ENCODE results near the gene PJA2. TPM values are rescaled to one million over a fixed set of nuclear protein-coding genes. Genes with fewer than 3 reads are reported as not detected.

PJA2 gene
- total and polyA plus RNA-seq, 2 experiments from 2014 or later: 65.4 to 147 TPM

DNA sequence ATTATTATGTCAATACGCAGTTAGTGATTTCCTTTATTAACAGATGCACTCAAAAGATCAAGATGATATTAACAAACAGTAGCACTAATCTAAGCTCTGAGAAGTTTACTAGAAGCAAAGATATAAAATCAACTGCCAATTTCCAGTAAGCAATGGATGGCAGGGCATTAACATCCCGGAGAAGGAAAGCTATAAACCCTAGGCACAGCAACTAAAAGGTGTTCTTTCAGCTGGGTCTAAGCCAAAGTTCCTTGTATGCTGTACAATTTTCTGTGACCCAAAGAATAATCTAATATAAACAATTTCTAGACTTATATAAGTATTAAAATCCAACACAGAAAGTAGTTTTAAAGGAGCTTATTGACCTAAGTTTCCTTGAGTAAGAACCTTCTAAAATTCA, 39.4 kb downstream of the PJA2 start:
- Histone ChIP-seq H3K36me3 (replicated peaks; ENCODE audit: insufficient read depth, low read depth) (peaks cover 6% of the 10 kb centered on the region), H3K4me1 (ENCODE audit: insufficient read depth) (peaks cover 3% of the 10 kb centered on the region), H3K9me2 (replicated peaks; ENCODE audit: insufficient read depth) (no peaks in the 10 kb centered on the region), H3K27ac (no peak overlapping the region), H3K9me3 (ENCODE audit: low read depth) (peaks cover 11% of the 10 kb centered on the region), H3K27me3 (no peaks in the 10 kb centered on the region), H2AFZ (no peak overlapping the region), H3K79me2 (peaks cover 72% of the 10 kb centered on the region), H3K4me2 (no peak overlapping the region), H3K4me3 (no peak overlapping the region), H4K20me1 (ENCODE audit: insufficient read depth, poor library complexity, severe bottlenecking) (peaks cover 7% of the 10 kb centered on the region)
- WGBS (ENCODE audit: low lambda C conversion rate, missing lambda C conversion rate): 82% methylated on average over 2 of the region's 2 CpGs
- no peak for DNase-seq (ENCODE audit: low spot score)
- TF ChIP-seq EZH2phosphoT487 (IDR thresholded peaks at IDR 0.05; ENCODE audit: low read depth, severe bottlenecking, unreplicated experiment) (no peak), EZH2 (IDR thresholded peaks at IDR 0.05; ENCODE audit: borderline replicate concordance) (no peak)
- TF ChIP-seq, protein P1, sequence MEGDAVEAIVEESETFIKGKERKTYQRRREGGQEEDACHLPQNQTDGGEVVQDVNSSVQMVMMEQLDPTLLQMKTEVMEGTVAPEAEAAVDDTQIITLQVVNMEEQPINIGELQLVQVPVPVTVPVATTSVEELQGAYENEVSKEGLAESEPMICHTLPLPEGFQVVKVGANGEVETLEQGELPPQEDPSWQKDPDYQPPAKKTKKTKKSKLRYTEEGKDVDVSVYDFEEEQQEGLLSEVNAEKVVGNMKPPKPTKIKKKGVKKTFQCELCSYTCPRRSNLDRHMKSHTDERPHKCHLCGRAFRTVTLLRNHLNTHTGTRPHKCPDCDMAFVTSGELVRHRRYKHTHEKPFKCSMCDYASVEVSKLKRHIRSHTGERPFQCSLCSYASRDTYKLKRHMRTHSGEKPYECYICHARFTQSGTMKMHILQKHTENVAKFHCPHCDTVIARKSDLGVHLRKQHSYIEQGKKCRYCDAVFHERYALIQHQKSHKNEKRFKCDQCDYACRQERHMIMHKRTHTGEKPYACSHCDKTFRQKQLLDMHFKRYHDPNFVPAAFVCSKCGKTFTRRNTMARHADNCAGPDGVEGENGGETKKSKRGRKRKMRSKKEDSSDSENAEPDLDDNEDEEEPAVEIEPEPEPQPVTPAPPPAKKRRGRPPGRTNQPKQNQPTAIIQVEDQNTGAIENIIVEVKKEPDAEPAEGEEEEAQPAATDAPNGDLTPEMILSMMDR (IDR thresholded peaks at IDR 0.05; ENCODE audit: poor library complexity): no peak

DNA sequence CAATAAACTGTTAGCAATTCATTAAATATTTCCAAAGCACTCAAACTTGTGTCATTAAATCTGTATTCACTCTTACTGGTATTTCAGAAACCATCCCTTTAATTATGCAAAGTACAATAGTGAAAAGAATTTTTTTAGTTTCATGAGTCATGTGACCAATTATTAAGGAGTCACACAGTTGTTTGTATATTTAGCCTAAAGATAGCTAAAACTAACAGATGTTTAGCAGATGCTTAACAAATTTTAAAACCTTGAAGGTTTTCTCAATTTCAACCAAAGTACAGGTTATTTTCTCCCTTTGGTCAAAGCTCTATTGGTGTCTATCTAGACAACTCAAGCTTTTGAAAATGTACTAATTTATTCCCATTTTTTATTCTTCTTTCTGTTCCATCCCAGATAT, 44.1 kb downstream of the PJA2 start:
- H2AFZ ChIP-seq: no peak overlapping the region
- H4K20me1 ChIP-seq (ENCODE audit: insufficient read depth, poor library complexity, severe bottlenecking): no peaks in the 10 kb centered on the region
- H3K27ac ChIP-seq: no peak overlapping the region
- no peak overlapping the region for H3K4me2 ChIP-seq
- H3K36me3 ChIP-seq (replicated peaks; ENCODE audit: insufficient read depth, low read depth): peaks cover 6% of the 10 kb centered on the region
- TF ChIP-seq, protein P1 (IDR thresholded peaks at IDR 0.05; ENCODE audit: poor library complexity): no peak
- no peaks in the 10 kb centered on the region for H3K9me2 ChIP-seq (replicated peaks; ENCODE audit: insufficient read depth)
- no peak overlapping the region for H3K4me3 ChIP-seq
- H3K4me1 ChIP-seq (ENCODE audit: insufficient read depth): no peaks in the 10 kb centered on the region
- no peak for DNase-seq (ENCODE audit: low spot score)
- peaks cover 11% of the 10 kb centered on the region for H3K9me3 ChIP-seq (ENCODE audit: low read depth)
- H3K27me3 ChIP-seq: no peaks in the 10 kb centered on the region
- H3K79me2 ChIP-seq: peaks cover 66% of the 10 kb centered on the region

DNA sequence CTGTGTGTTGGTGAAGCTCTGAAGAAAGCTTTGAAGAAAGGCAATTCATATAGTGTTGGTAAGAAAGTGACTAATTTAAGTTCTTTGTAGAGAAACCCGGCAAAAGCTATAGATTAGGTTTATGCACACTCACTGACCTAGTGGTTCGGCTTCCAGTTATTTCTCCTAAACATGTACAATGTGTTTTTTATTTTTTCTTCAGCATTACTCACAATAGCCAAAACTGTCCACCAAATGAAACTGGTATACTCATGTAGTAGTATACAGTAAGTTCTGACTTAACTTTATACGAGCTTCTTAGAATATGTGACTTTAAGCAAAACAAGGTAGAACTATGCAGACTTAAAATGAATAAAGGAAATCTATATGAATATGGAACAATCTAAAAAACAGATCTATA, 44.8 kb downstream of the PJA2 start:
- Histone ChIP-seq H3K4me1 (ENCODE audit: insufficient read depth) (no peaks in the 10 kb centered on the region), H2AFZ (no peak overlapping the region), H3K27me3 (no peaks in the 10 kb centered on the region), H3K9me2 (replicated peaks; ENCODE audit: insufficient read depth) (no peaks in the 10 kb centered on the region), H3K27ac (no peak overlapping the region), H3K9me3 (ENCODE audit: low read depth) (peaks cover 11% of the 10 kb centered on the region), H4K20me1 (ENCODE audit: insufficient read depth, poor library complexity, severe bottlenecking) (no peaks in the 10 kb centered on the region), H3K36me3 (replicated peaks; ENCODE audit: insufficient read depth, low read depth) (peaks cover 6% of the 10 kb centered on the region), H3K4me3 (no peak overlapping the region), H3K4me2 (no peak overlapping the region), H3K79me2 (peaks cover 67% of the 10 kb centered on the region)
- TF ChIP-seq, protein P1 (IDR thresholded peaks at IDR 0.05; ENCODE audit: poor library complexity): no peak
- TF ChIP-seq EZH2phosphoT487 (IDR thresholded peaks at IDR 0.05; ENCODE audit: low read depth, severe bottlenecking, unreplicated experiment) (no peak), EZH2 (IDR thresholded peaks at IDR 0.05; ENCODE audit: borderline replicate concordance) (no peak)
- DNase-seq (ENCODE audit: low spot score): no peak
- WGBS (ENCODE audit: low lambda C conversion rate, missing lambda C conversion rate): 94% methylated on average over 3 of the region's 3 CpGs

DNA sequence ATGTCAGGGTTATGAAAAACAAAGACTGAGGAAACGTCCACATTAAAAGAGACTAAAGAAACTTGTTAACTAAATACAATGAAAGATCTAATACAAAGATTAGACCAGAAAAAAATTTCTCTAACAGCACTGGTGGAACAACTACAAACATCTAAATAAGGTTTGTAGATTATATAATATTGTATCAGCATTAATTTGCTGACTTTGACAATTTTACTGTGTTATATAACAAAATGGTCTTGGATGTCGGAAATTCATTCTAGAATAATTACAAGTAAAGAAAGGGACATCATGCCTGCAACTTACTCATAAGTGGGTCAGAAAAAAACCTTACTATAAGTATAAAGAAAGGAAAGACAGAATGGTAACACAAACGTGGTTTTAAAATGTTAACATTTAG, 50.1 kb downstream of the PJA2 start:
- Histone ChIP-seq H4K20me1 (ENCODE audit: insufficient read depth, poor library complexity, severe bottlenecking) (no peaks in the 10 kb centered on the region), H3K27me3 (no peaks in the 10 kb centered on the region), H3K4me1 (ENCODE audit: insufficient read depth) (no peaks in the 10 kb centered on the region), H3K36me3 (replicated peaks; ENCODE audit: insufficient read depth, low read depth) (no peaks in the 10 kb centered on the region), H3K9me2 (replicated peaks; ENCODE audit: insufficient read depth) (no peaks in the 10 kb centered on the region), H3K79me2 (peaks cover 49% of the 10 kb centered on the region), H3K27ac (no peak overlapping the region), H3K4me3 (no peak overlapping the region), H2AFZ (no peak overlapping the region), H3K4me2 (no peak overlapping the region), H3K9me3 (ENCODE audit: low read depth) (no peaks in the 10 kb centered on the region)
- DNase-seq (ENCODE audit: low spot score): no peak
- TF ChIP-seq, protein P1 (IDR thresholded peaks at IDR 0.05; ENCODE audit: poor library complexity): no peak
- TF ChIP-seq EZH2 (IDR thresholded peaks at IDR 0.05; ENCODE audit: borderline replicate concordance) (no peak), EZH2phosphoT487 (IDR thresholded peaks at IDR 0.05; ENCODE audit: low read depth, severe bottlenecking, unreplicated experiment) (no peak)
- 97% methylated on average over 3 of the region's 3 CpGs for WGBS (ENCODE audit: low lambda C conversion rate, missing lambda C conversion rate)

Measured in hepatocyte (in vitro differentiated cells).